Hepatocyte (in vitro differentiated cells): ENCODE data around the gene SLC12A1.

Experiments
- CTCF ChIP-seq: fragments of 200-600 bp; sonication (generic); IDR thresholded peaks from 2 replicates; pipeline ENCODE4 v1.5.1; 2016; ENCODE audit warnings: antibody characterized with exemption, mild to moderate bottlenecking; ENCODE audit not compliant: poor library complexity
- EZH2 ChIP-seq: fragments of 200-600 bp; sonication (generic); IDR thresholded peaks from 2 replicates; pipeline ENCODE4 v1.6.1; 2016; ENCODE audit warnings: antibody characterized with exemption, mild to moderate bottlenecking, borderline replicate concordance
- EZH2phosphoT487 ChIP-seq: fragments of 200-600 bp; sonication (generic); IDR thresholded peaks from one replicate; pipeline ENCODE4 v1.6.1; 2018; ENCODE audit warnings: antibody characterized with exemption, mild to moderate bottlenecking, low read depth, moderate library complexity; ENCODE audit not compliant: unreplicated experiment, severe bottlenecking

GRCh38 chr15:48283396-48284145 lies 77.5 kb downstream of the SLC12A1 start:
- TF ChIP-seq CTCF (no peak), EZH2 (no peak), EZH2phosphoT487 (no peak)
